ENCODE measurements around the gene ELK3. TPM values are rescaled to one million over a fixed set of nuclear protein-coding genes. Genes with fewer than 3 reads are reported as not detected.

Gene ELK3
- total and polyA plus RNA-seq, 2 of the 8 experiments (the other 6 are each of a cell fraction or from before 2014, with no cell fraction given) = 3.5 to 14.3 TPM

GRCh38 chr12:96185914-96186313, 8.3 kb upstream of the ELK3 start (continued):
- TF ChIP-seq, protein P1, sequence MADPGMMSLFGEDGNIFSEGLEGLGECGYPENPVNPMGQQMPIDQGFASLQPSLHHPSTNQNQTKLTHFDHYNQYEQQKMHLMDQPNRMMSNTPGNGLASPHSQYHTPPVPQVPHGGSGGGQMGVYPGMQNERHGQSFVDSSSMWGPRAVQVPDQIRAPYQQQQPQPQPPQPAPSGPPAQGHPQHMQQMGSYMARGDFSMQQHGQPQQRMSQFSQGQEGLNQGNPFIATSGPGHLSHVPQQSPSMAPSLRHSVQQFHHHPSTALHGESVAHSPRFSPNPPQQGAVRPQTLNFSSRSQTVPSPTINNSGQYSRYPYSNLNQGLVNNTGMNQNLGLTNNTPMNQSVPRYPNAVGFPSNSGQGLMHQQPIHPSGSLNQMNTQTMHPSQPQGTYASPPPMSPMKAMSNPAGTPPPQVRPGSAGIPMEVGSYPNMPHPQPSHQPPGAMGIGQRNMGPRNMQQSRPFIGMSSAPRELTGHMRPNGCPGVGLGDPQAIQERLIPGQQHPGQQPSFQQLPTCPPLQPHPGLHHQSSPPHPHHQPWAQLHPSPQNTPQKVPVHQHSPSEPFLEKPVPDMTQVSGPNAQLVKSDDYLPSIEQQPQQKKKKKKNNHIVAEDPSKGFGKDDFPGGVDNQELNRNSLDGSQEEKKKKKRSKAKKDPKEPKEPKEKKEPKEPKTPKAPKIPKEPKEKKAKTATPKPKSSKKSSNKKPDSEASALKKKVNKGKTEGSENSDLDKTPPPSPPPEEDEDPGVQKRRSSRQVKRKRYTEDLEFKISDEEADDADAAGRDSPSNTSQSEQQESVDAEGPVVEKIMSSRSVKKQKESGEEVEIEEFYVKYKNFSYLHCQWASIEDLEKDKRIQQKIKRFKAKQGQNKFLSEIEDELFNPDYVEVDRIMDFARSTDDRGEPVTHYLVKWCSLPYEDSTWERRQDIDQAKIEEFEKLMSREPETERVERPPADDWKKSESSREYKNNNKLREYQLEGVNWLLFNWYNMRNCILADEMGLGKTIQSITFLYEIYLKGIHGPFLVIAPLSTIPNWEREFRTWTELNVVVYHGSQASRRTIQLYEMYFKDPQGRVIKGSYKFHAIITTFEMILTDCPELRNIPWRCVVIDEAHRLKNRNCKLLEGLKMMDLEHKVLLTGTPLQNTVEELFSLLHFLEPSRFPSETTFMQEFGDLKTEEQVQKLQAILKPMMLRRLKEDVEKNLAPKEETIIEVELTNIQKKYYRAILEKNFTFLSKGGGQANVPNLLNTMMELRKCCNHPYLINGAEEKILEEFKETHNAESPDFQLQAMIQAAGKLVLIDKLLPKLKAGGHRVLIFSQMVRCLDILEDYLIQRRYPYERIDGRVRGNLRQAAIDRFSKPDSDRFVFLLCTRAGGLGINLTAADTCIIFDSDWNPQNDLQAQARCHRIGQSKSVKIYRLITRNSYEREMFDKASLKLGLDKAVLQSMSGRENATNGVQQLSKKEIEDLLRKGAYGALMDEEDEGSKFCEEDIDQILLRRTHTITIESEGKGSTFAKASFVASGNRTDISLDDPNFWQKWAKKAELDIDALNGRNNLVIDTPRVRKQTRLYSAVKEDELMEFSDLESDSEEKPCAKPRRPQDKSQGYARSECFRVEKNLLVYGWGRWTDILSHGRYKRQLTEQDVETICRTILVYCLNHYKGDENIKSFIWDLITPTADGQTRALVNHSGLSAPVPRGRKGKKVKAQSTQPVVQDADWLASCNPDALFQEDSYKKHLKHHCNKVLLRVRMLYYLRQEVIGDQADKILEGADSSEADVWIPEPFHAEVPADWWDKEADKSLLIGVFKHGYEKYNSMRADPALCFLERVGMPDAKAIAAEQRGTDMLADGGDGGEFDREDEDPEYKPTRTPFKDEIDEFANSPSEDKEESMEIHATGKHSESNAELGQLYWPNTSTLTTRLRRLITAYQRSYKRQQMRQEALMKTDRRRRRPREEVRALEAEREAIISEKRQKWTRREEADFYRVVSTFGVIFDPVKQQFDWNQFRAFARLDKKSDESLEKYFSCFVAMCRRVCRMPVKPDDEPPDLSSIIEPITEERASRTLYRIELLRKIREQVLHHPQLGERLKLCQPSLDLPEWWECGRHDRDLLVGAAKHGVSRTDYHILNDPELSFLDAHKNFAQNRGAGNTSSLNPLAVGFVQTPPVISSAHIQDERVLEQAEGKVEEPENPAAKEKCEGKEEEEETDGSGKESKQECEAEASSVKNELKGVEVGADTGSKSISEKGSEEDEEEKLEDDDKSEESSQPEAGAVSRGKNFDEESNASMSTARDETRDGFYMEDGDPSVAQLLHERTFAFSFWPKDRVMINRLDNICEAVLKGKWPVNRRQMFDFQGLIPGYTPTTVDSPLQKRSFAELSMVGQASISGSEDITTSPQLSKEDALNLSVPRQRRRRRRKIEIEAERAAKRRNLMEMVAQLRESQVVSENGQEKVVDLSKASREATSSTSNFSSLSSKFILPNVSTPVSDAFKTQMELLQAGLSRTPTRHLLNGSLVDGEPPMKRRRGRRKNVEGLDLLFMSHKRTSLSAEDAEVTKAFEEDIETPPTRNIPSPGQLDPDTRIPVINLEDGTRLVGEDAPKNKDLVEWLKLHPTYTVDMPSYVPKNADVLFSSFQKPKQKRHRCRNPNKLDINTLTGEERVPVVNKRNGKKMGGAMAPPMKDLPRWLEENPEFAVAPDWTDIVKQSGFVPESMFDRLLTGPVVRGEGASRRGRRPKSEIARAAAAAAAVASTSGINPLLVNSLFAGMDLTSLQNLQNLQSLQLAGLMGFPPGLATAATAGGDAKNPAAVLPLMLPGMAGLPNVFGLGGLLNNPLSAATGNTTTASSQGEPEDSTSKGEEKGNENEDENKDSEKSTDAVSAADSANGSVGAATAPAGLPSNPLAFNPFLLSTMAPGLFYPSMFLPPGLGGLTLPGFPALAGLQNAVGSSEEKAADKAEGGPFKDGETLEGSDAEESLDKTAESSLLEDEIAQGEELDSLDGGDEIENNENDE (IDR thresholded peaks at IDR 0.05; ENCODE audit: insufficient replicate concordance, low read length) = no peak
- TF ChIP-seq ZNF274 (IDR thresholded peaks at IDR 0.05; ENCODE audit: borderline replicate concordance, extremely low read depth, low read length) (no peak), SP1 (IDR thresholded peaks at IDR 0.05; ENCODE audit: low read depth, low read length) (no peak), ASH2L (IDR thresholded peaks at IDR 0.05; ENCODE audit: low read length) (no peak), SUZ12 (IDR thresholded peaks at IDR 0.05; ENCODE audit: low read length) (no peak), JUND (IDR thresholded peaks at IDR 0.05; ENCODE audit: low read length) (no peak)
